ENCODE results near the gene SIDT1. TPM values are rescaled to one million over a fixed set of nuclear protein-coding genes. Genes with fewer than 3 reads are reported as not detected.
"Not testable (repeated sequence)": the region's sequence is repeated elsewhere in the genome, so short reads cannot be mapped to it uniquely, and the experiment has no call there.

Gene SIDT1
- total RNA-seq, 1 donor from 2014 or later = 0.92 TPM

DNA sequence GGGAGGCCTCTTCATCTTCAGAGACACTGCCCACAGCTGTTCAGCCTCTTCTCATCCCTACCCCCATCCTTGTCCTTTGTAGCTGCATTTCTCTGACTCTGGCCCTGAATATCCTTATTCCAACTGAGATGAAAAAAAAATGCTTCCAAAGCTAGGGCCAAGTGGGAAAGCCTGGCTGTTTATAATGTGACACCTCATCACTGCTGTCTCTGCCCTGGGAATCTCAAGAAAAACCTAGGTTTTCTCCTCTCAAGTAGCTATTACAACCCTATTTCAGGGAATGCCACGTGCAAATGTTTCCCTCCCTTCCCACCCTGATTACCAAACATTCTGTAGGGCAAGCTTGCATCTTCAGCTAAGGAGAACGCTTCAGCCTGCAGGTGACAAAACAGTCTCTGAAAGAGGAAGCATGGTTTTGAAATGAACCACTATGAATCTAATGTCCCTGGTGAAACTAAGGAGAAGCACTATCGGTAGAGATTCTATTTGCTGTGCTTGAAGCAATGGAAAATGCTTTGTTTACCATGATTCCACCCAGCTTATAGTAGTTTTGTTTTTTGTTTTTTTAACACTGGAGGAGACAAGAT lies 98.7 kb downstream of the SIDT1 start:
- H3K4me3 Mint-ChIP-seq (ENCODE audit: unreplicated experiment) = no peak overlapping the region
- H3K27ac Mint-ChIP-seq (ENCODE audit: unreplicated experiment) = no peak overlapping the region
- H3K4me1 Mint-ChIP-seq (ENCODE audit: unreplicated experiment) = peaks cover 10% of the 10 kb centered on the region
- no peaks in the 10 kb centered on the region for H3K36me3 Mint-ChIP-seq (ENCODE audit: low read depth, unreplicated experiment)
- no peaks in the 10 kb centered on the region for H3K9me3 Mint-ChIP-seq (ENCODE audit: unreplicated experiment)
- DNase-seq (ENCODE audit: low spot score) = no peak
- H3K27me3 Mint-ChIP-seq (ENCODE audit: unreplicated experiment) = peaks cover 4% of the 10 kb centered on the region
- TF ChIP-seq, protein P1, sequence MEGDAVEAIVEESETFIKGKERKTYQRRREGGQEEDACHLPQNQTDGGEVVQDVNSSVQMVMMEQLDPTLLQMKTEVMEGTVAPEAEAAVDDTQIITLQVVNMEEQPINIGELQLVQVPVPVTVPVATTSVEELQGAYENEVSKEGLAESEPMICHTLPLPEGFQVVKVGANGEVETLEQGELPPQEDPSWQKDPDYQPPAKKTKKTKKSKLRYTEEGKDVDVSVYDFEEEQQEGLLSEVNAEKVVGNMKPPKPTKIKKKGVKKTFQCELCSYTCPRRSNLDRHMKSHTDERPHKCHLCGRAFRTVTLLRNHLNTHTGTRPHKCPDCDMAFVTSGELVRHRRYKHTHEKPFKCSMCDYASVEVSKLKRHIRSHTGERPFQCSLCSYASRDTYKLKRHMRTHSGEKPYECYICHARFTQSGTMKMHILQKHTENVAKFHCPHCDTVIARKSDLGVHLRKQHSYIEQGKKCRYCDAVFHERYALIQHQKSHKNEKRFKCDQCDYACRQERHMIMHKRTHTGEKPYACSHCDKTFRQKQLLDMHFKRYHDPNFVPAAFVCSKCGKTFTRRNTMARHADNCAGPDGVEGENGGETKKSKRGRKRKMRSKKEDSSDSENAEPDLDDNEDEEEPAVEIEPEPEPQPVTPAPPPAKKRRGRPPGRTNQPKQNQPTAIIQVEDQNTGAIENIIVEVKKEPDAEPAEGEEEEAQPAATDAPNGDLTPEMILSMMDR (IDR thresholded peaks at IDR 0.05; ENCODE audit: unreplicated experiment) = no peak

DNA sequence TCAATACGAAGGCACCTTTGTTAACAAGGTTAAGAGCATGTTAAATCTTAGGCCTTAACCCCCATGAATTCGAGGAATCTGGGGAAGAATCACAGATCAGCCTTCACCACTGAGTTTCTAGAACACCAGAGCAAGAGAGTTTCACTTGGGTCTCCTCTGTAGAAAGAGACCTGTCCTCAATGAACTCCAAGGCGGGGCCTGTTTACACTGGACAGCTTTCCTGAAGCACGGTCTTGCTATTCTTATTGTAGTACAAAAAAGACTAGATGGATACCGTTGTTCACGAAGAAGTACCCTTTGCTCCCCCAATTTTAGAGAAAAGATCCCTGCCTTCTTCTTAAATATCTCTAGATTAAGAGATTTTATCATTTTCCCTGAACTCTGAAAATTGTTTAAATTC lies 99.2 kb downstream of the SIDT1 start:
- TF ChIP-seq, protein P1 (IDR thresholded peaks at IDR 0.05; ENCODE audit: unreplicated experiment) = no peak
- DNase-seq (ENCODE audit: low spot score) = no peak
- H3K27me3 Mint-ChIP-seq (ENCODE audit: unreplicated experiment) = peaks cover 4% of the 10 kb centered on the region
- H3K27ac Mint-ChIP-seq (ENCODE audit: unreplicated experiment) = no peak overlapping the region
- H3K4me1 Mint-ChIP-seq (ENCODE audit: unreplicated experiment) = peaks cover 10% of the 10 kb centered on the region
- H3K9me3 Mint-ChIP-seq (ENCODE audit: unreplicated experiment) = no peaks in the 10 kb centered on the region
- no peak overlapping the region for H3K4me3 Mint-ChIP-seq (ENCODE audit: unreplicated experiment)
- no peaks in the 10 kb centered on the region for H3K36me3 Mint-ChIP-seq (ENCODE audit: low read depth, unreplicated experiment)

DNA sequence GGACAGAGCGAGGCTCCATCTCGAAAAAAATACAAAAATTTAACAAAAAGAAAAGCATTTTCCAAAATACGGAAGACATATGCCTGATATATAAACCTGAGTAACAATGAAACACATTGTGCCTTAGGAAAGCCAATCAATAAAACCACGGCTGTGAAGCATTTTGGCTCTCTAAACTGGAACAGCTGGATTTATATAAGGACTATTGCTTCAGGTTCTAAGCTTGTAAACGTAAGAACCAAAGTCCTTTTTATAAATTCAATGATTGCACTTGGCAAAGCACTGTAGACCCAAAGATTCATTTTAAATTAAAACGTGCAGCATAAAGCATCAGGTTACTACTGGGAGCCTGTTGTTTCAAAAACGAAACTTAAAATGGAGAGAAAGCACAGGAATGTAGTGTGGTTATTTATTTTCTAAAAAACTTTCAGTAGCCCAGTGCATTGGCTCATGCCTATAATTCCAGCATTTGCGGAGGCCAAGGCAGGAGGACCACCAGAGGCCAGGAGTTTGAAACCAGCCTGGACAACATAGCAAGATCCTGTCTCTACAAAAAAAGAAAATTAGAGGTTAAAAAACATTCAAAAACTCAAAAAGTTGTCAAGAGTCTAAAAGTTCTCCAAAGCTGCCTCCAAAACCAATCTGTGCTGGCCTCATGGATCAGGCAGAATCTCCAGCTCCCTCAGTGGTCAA lies 102.6 kb downstream of the SIDT1 start:
- no peaks in the 10 kb centered on the region for H3K9me3 Mint-ChIP-seq (ENCODE audit: unreplicated experiment)
- DNase-seq (ENCODE audit: low spot score) = no peak
- no peaks in the 10 kb centered on the region for H3K4me1 Mint-ChIP-seq (ENCODE audit: unreplicated experiment)
- H3K36me3 Mint-ChIP-seq (ENCODE audit: low read depth, unreplicated experiment) = no peaks in the 10 kb centered on the region
- H3K4me3 Mint-ChIP-seq (ENCODE audit: unreplicated experiment) = no peak overlapping the region
- peaks cover 2% of the 10 kb centered on the region for H3K27me3 Mint-ChIP-seq (ENCODE audit: unreplicated experiment)
- TF ChIP-seq, protein P1 (IDR thresholded peaks at IDR 0.05; ENCODE audit: unreplicated experiment) = no peak
- H3K27ac Mint-ChIP-seq (ENCODE audit: unreplicated experiment) = no peak overlapping the region

DNA sequence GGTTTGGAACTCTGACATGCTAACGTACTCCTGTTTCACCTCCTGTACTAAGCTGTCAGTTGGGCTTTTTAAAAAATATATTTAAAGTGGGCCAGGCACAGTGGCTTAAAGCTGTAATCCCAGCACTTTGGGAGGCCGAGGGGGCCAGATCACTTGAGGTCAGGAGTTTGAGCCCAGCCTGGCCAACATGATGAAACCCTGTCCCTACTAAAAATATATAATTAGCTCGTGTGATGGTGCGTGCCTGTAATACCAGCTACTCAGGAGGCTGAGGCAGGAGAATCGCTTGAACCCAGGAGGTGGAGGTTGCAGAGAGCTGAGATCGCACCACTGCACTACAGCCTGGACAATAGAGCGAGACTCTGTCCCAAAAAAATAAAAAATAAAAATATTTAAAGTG lies 103.7 kb downstream of the SIDT1 start:
- H3K4me3 Mint-ChIP-seq (ENCODE audit: unreplicated experiment); H3K27me3 Mint-ChIP-seq (ENCODE audit: unreplicated experiment); H3K9me3 Mint-ChIP-seq (ENCODE audit: unreplicated experiment); DNase-seq (ENCODE audit: low spot score); H3K36me3 Mint-ChIP-seq (ENCODE audit: low read depth, unreplicated experiment); H3K27ac Mint-ChIP-seq (ENCODE audit: unreplicated experiment); H3K4me1 Mint-ChIP-seq (ENCODE audit: unreplicated experiment): not testable (repeated sequence)

DNA sequence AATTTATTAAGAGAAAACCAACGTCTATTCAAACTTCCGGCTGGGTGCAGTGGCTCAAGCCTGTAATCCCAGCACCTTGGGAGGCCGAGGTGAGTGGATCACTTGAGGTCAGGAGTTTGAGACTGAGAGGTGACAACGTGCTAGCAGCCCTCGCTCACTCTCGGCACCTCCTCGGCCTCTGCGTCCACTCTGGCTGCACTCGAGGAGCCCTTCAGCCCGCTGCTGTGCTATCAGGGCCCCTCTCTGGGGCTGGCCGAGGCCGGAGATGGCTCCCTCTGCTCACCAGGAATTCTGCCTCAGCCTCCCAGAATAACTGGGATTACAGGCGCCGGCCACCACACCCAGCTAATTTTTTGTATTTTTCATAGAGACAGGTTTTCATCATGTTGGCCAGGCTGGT lies 105.4 kb downstream of the SIDT1 start:
- no peak overlapping the region for H3K4me3 Mint-ChIP-seq (ENCODE audit: unreplicated experiment)

More for the DNA sequence above, 105.4 kb downstream of the SIDT1 start:
- TF ChIP-seq, protein P1 (IDR thresholded peaks at IDR 0.05; ENCODE audit: unreplicated experiment) = no peak
- Mint-ChIP-seq H3K4me1 (ENCODE audit: unreplicated experiment) (no peaks in the 10 kb centered on the region), H3K27me3 (ENCODE audit: unreplicated experiment) (peaks cover 2% of the 10 kb centered on the region), H3K36me3 (ENCODE audit: low read depth, unreplicated experiment) (no peaks in the 10 kb centered on the region), H3K9me3 (ENCODE audit: unreplicated experiment) (no peaks in the 10 kb centered on the region), H3K27ac (ENCODE audit: unreplicated experiment) (no peak overlapping the region)
- no peak for DNase-seq (ENCODE audit: low spot score)

Measured in endothelial cell (in vitro differentiated cells).